T follicular helper cell (primary cell): ENCODE data around the gene PFKP.
"Not testable (repeated sequence)": the region's sequence is repeated elsewhere in the genome, so short reads cannot be mapped to it uniquely, and the experiment has no call there.

ENCODE experiments used
- DNase-seq: peaks from one replicate; pipeline ENCODE4 v3.0.0-alpha.2; 2020; ENCODE audit warnings: low read depth

PFKP gene

DNA sequence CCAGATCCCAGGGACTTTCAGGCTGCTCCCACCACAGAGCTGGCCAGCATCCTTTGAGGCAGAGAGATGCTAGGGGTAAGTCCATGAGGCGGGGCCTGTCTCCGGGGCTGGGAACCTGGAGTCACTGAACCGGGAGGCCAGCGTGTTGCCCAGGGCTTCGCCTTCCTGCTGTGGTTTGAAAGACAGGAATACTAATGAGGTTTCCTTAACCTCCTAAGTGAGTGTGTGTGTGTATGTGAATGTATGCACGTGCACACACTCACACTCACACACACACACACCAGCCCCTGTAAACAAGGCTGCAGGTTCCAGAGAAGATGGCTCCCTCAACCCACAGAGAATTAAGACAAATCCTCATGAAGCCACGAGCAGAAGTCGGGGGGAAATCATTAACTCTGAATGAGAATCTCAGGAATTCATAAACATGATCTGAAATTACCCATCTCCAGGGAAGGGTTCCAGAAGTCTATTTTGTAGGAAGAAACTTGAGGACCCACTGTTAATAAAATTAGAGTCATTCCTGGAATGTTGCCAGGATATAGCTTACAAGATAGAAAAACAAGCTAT lies 20.3 kb upstream of the PFKP start:
- no peak for DNase-seq

- no peak for DNase-seq
These were observed 19.8 kb upstream of the PFKP start for GRCh38 chr10:3047596-3047995.

GRCh38 chr10:3048119-3049019 lies 19.0 kb upstream of the PFKP start:
- no peak for DNase-seq

DNA sequence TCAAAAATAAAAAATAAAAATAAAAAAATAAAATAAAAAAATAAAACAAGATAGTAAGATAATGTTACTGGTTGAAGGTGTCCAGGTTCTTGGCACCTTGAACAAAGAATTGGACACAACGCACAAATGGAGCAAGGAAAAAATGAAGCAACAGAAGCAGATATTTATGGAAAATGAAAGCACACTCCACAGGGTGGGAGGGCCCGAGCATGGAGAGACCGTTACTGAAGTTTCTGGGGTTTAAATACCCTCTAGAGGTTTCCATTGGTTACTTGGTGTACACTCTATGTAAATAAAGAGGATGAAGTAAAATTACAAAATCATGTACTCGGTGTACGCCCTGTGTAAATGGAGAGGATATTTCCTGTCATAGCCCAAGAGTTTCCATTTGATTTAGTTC lies 15.7 kb upstream of the PFKP start:
- DNase-seq: no peak

GRCh38 chr10:3053155-3053554 lies 14.2 kb upstream of the PFKP start:
- DNase-seq: no peak

DNA sequence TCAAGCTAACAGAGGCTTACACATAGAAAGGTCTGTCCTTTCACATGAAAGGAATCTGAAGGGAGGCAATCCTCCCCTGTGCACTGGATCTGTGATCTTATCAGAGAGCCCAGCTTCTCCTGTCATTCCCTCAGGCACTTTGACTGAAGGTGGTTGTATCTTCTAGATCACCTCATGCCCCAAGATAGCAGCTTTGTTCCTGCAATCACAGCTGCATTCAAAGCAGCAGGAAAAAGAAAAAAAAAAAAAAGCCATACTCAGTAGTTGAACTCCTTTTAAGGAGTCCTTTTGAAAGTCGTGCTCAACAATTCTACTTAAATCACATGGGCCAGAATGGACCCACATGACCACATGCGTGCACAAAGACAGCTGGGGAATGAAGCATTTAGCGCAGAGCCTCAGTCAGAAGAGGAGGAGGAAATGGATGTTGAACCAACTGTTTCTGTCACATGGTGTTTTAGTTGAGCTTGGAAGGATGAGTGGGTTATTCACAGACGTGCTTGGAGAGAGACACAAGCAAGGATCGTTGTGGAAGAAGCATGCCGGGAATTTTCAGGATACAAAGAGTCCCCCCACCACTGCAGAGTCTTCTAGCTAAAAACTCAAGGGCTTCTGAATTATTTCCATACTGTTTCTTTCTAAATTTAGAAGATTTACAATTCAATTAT lies 13.0 kb upstream of the PFKP start:
- DNase-seq: no peak

GRCh38 chr10:3054851-3055199 lies 12.5 kb upstream of the PFKP start:
- no peak for DNase-seq

GRCh38 chr10:3056280-3057037 lies 10.9 kb upstream of the PFKP start:
- no peak for DNase-seq

DNA sequence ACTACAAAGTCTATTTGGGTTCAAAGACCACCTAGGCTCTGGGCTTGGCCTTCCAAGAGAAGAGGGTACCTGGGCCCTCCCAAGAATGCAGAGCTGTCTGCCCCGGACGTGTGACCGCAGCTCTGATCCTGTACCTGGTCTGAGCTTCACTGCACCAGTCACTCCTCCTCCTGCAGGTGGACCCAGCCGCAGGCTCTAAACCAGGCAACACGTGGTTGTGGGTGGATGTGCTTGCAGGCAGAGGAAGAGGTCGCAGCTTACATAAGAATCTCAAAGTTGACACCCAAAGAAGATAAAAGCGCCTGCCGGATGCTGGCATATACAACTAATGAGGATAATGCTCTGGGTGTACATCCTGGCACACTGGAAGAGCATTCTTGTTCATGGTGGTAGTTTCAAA lies 9.4 kb upstream of the PFKP start:
- DNase-seq: no peak

DNA sequence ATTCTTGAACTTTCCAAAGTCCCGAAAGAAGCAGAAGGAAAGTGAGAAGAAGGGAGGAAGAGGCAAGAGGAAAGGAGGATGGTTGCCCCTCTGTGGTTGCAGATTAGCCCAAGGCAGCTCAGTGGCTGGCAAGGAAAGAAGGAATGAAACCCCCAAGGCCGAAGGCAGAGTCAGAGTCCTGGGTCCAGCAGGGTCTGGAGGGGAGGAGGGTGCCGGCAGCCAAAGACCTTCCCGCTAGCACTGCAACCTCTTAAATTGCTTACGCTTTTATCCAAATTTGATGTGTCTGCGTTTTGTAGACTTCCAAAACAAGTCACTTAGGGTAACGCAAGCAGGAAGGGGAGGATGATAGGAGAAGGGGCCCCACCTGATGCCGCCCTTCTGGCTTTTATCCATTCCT lies 7.4 kb upstream of the PFKP start:
- DNase-seq: no peak

DNA sequence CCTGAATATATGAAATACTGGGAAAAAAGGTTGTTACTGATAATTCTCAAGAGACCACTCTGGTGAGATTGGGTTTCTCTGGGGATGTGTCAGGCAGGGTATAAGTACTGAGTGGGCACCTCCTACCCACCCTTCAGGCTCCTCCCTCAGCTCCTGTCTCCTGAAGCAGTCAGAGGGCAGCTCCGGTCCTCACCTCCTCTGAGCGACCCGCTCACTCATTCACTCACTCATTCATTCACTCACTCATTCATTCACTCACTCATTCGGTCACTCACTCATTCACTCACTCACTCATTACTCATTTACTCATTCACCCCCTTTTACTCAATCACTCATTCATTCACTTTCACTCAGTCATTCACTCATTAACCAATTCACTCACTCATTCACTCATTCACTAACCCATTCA lies 6.9 kb upstream of the PFKP start:
- no peak for DNase-seq

DNA sequence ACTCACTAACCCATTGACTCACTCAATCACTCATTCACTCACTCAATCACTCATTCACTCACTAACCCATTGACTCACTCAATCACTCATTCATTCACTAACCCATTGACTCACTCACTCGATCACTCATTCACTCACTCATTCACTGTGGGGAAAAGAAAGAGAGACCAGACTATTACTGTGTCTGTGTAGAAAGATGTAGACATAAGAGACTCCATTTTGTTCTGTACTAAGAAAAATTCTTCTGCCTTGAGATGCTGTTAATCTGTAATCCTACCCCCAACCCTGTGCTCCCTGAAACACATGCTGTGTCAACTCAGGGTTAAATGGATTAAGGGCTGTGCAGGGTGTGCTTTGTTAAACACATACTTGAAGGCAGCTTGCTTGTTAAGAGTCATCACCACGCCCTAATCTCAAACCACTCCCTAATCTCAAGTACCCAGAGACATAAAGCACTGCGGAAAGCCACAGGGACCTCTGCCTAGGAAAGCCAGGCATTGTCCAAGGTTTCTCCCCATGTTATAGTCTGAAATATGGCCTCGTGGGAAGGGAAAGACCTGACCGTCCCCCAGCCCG lies 5.9 kb upstream of the PFKP start:
- not testable (repeated sequence) for DNase-seq

GRCh38 chr10:3062502-3063186 lies 4.7 kb upstream of the PFKP start:
- DNase-seq: no peak

GRCh38 chr10:3064423-3064822 lies 2.9 kb upstream of the PFKP start:
- no peak for DNase-seq

DNA sequence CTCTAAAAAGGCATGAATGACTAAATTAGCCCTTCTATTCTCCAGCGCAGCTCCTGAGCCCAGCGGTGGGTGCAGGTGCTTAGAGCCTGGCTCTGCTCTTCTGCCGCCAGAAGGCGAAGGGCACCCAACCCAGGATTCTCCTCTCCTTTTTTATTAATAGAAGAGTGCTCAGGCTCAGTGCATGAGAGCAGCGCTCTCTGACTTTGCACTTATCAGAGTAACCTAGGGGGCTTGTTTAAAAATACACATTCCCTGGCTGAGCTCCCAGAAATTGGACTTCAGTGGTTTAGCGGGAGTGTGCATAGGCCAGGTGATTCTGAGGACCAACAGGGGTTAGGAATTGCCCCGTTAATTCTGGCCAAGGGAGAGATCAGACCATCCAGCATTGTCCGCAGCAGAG lies 1.7 kb upstream of the PFKP start:
- DNase-seq: no peak

- DNase-seq: no peak
These were observed 831 bp upstream of the PFKP start for GRCh38 chr10:3066317-3067117.

- DNase-seq: no peak
These were observed 471 bp downstream of the PFKP start for GRCh38 chr10:3067859-3068179.

GRCh38 chr10:3068201-3068967 lies 1.0 kb downstream of the PFKP start:
- peak; percentile 33 for DNase-seq

GRCh38 chr10:3068968-3069737 lies 1.8 kb downstream of the PFKP start:
- DNase-seq: no peak
